ENCODE results near the gene AGK.

Gene AGK

GRCh38 chr7:141585592-141586510 is 34.6 kb downstream of the AGK start:
- DNase-seq (ENCODE audit: low read depth in 1 of 2, low spot score in 1 of 2), result no peak
- no peak overlapping the region for H3K4me3 ChIP-seq (replicated peaks; ENCODE audit: insufficient read depth, low read length)
- no peak overlapping the region for H3K27ac ChIP-seq (replicated peaks)
- TF ChIP-seq GABPA (IDR thresholded peaks at IDR 0.05; ENCODE audit: low read depth) (no peak), POLR2AphosphoS5 (IDR thresholded peaks at IDR 0.05; ENCODE audit: low read depth) (no peak), CTCF (IDR thresholded peaks at IDR 0.05; ENCODE audit: insufficient read depth, low read length) (no peak), SPI1 (IDR thresholded peaks at IDR 0.05; ENCODE audit: borderline replicate concordance, low read depth) (no peak)
- TF ChIP-seq, protein P1, sequence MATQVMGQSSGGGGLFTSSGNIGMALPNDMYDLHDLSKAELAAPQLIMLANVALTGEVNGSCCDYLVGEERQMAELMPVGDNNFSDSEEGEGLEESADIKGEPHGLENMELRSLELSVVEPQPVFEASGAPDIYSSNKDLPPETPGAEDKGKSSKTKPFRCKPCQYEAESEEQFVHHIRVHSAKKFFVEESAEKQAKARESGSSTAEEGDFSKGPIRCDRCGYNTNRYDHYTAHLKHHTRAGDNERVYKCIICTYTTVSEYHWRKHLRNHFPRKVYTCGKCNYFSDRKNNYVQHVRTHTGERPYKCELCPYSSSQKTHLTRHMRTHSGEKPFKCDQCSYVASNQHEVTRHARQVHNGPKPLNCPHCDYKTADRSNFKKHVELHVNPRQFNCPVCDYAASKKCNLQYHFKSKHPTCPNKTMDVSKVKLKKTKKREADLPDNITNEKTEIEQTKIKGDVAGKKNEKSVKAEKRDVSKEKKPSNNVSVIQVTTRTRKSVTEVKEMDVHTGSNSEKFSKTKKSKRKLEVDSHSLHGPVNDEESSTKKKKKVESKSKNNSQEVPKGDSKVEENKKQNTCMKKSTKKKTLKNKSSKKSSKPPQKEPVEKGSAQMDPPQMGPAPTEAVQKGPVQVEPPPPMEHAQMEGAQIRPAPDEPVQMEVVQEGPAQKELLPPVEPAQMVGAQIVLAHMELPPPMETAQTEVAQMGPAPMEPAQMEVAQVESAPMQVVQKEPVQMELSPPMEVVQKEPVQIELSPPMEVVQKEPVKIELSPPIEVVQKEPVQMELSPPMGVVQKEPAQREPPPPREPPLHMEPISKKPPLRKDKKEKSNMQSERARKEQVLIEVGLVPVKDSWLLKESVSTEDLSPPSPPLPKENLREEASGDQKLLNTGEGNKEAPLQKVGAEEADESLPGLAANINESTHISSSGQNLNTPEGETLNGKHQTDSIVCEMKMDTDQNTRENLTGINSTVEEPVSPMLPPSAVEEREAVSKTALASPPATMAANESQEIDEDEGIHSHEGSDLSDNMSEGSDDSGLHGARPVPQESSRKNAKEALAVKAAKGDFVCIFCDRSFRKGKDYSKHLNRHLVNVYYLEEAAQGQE (IDR thresholded peaks at IDR 0.05; ENCODE audit: insufficient replicate concordance, low read depth), result no peak
- H3K27me3 ChIP-seq (ENCODE audit: insufficient read depth, poor library complexity, severe bottlenecking), result no peaks in the 10 kb centered on the region

DNA sequence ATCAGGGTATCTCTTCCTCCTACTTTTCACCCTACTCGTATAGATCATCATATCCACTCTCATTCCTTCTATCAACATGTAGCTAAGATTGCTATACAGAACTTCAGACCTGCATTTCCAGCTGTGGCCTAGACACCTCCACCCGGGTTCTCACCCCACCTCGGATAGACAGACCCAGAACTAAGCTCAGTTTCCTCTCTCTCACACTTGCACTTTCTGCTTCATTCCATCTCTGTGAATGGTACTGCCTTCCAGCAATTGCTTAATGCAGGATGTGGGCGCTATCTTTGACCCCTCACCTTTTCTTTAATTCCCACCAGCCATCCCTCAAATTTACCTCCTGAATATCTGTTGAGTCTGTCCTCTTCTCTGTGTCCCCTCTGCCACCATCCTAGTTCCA is 35.7 kb downstream of the AGK start:
- Histone ChIP-seq H3K4me3 (replicated peaks; ENCODE audit: insufficient read depth, low read length) (no peak overlapping the region), H3K27ac (replicated peaks) (no peak overlapping the region), H3K27me3 (ENCODE audit: insufficient read depth, poor library complexity, severe bottlenecking) (no peaks in the 10 kb centered on the region)
- TF ChIP-seq, protein P1 (IDR thresholded peaks at IDR 0.05; ENCODE audit: insufficient replicate concordance, low read depth), result no peak
- TF ChIP-seq SPI1 (IDR thresholded peaks at IDR 0.05; ENCODE audit: borderline replicate concordance, low read depth) (no peak), GABPA (IDR thresholded peaks at IDR 0.05; ENCODE audit: low read depth) (no peak), CTCF (IDR thresholded peaks at IDR 0.05; ENCODE audit: insufficient read depth, low read length) (no peak), POLR2AphosphoS5 (IDR thresholded peaks at IDR 0.05; ENCODE audit: low read depth) (no peak)
- DNase-seq (ENCODE audit: low read depth in 1 of 2, low spot score in 1 of 2), result no peak

GRCh38 chr7:141587304-141587703 is 36.1 kb downstream of the AGK start:
- no peak overlapping the region for H3K27ac ChIP-seq (replicated peaks)
- no peaks in the 10 kb centered on the region for H3K27me3 ChIP-seq (ENCODE audit: insufficient read depth, poor library complexity, severe bottlenecking)
- no peak overlapping the region for H3K4me3 ChIP-seq (replicated peaks; ENCODE audit: insufficient read depth, low read length)
- DNase-seq (ENCODE audit: low read depth in 1 of 2, low spot score in 1 of 2), result no peak
- TF ChIP-seq GABPA (IDR thresholded peaks at IDR 0.05; ENCODE audit: low read depth) (no peak), SPI1 (IDR thresholded peaks at IDR 0.05; ENCODE audit: borderline replicate concordance, low read depth) (no peak), POLR2AphosphoS5 (IDR thresholded peaks at IDR 0.05; ENCODE audit: low read depth) (no peak), CTCF (IDR thresholded peaks at IDR 0.05; ENCODE audit: insufficient read depth, low read length) (no peak)
- TF ChIP-seq, protein P1 (IDR thresholded peaks at IDR 0.05; ENCODE audit: insufficient replicate concordance, low read depth), result no peak

Measured in HL-60 (cell line).